GM10248 (cell line): Measurements from ENCODE around the gene GGT6.

Experiments
- CTCF ChIA-PET: fragments of 300-600 bp; sonication (Branson Sonifier 250); formaldehyde crosslinking; extraction: SDS; loops from one replicate; lab custom pipeline; 2021; ENCODE audit warnings: antibody characterized with exemption; lab: Yijun Ruan, JAX
- POLR2A ChIA-PET: fragments of 350-650 bp; sonication (Branson Sonifier 250); formaldehyde crosslinking; extraction: SDS; loops from one replicate; lab custom pipeline; 2020; ENCODE audit warnings: antibody characterized with exemption; lab: Yijun Ruan, JAX
- DNase-seq: peaks from one replicate; pipeline ENCODE4 v3.0.0; 2012; ENCODE audit errors: extremely low spot score
- CTCF ChIP-seq: IDR thresholded peaks from 2 replicates; pipeline ENCODE4 v1.5.1; 2012; ENCODE audit warnings: mild to moderate bottlenecking, low read depth; ENCODE audit errors: extremely low read depth, missing control alignments, control extremely low read depth

GGT6 gene

GRCh38 chr17:4572131-4572530 lies 11.8 kb upstream of the GGT6 start:
- DNase-seq: no peak
- CTCF ChIA-PET: no interaction called here
- no peak for TF ChIP-seq CTCF
- POLR2A ChIA-PET: interaction anchor here (0.6 kb wide), 1 partner anchor 17 kb away, joined by 5 read pairs; the partner anchor contains the start of gene MYBBP1A

- CTCF ChIA-PET: no interaction called here
Observed at GRCh38 chr17:4569591-4569990, 9.2 kb upstream of the GGT6 start.

GRCh38 chr17:4566785-4567184 lies 6.4 kb upstream of the GGT6 start:
- POLR2A ChIA-PET: interaction anchor here (0.6 kb wide), 1 partner anchor 63 kb away, joined by 4 read pairs; no protein-coding TSS in a partner anchor
- peak; percentile 67 for TF ChIP-seq CTCF
- CTCF ChIA-PET: interaction anchor here (0.5 to 4.0 kb wide), 57 partner anchors 7 to 406 kb away, joined by 3 to 61 read pairs (median 4); partner anchors contain the start of genes ALOX15, C17orf107, CHRNE and MYBBP1A
- DNase-seq: peak; percentile 63

More at GRCh38 chr17:4569591-4569990, 9.2 kb upstream of the GGT6 start:
- no peak for TF ChIP-seq CTCF
- no peak for DNase-seq
- POLR2A ChIA-PET: no interaction called here

- ChIA-PET CTCF (interaction anchor here (0.8 to 4.0 kb wide), 20 partner anchors 8 to 329 kb away, joined by 3 to 61 read pairs (median 4); partner anchors contain the start of gene MYBBP1A), POLR2A (no interaction called here)
- TF ChIP-seq CTCF: peak; percentile 91
- peak; percentile 69 for DNase-seq
Observed at GRCh38 chr17:4565209-4566141, 5.1 kb upstream of the GGT6 start.

- no peak for DNase-seq
- ChIA-PET CTCF (interaction anchor here (0.7 to 2.4 kb wide), 5 partner anchors 12 to 152 kb away, joined by 3 to 10 read pairs (median 3); no protein-coding TSS in a partner anchor), POLR2A (interaction anchor here (0.6 kb wide), 2 partner anchors 154 to 405 kb away, joined by 3 to 5 read pairs; partner anchors contain the start of gene SPAG7)
- no peak for TF ChIP-seq CTCF
Observed at GRCh38 chr17:4562015-4562969, 1.9 kb upstream of the GGT6 start.
